NCI-H2196 treated with DMSO at 0.1 percent for 48 hours (cell line): ENCODE measurements around the gene PARP8.

Experiments
- DNase-seq: peaks from one replicate; lab custom pipeline; 2025; ENCODE audit not compliant: unreplicated experiment; lab: John Stamatoyannopoulos, UW

PARP8 gene

GRCh38 chr5:50839472-50839871 lies 173.0 kb downstream of the PARP8 start:
- no peak for DNase-seq

GRCh38 chr5:50843091-50843490 lies 176.7 kb downstream of the PARP8 start:
- DNase-seq, result no peak

GRCh38 chr5:50846261-50846660 lies 179.8 kb downstream of the PARP8 start:
- DNase-seq, result no peak

GRCh38 chr5:50849554-50849953 lies 183.1 kb downstream of the PARP8 start:
- DNase-seq, result no peak

DNA sequence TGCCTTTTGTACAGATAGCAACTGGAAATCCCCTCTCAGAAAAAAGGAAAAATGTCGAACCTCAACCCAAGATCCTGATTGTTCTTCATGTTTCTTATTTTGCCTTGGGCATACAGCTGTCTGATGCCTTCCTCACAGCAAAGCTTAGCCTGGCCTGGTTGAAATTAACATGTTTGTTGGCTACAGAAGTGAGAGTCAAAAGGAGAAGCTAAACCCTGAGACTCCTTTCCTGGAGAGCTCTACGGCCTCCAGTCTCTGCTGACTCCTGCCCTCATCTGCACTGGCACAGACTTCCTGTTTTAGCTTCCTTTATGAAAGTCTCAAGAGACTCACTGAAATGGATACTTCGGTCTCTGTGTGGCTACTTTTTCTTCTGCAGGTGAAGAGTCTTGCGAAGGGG lies 186.7 kb downstream of the PARP8 start:
- DNase-seq, result no peak

- no peak for DNase-seq
Observed at GRCh38 chr5:50854082-50854481, 187.6 kb downstream of the PARP8 start.

- DNase-seq, result no peak
Observed at GRCh38 chr5:50855001-50855400, 188.6 kb downstream of the PARP8 start.

DNA sequence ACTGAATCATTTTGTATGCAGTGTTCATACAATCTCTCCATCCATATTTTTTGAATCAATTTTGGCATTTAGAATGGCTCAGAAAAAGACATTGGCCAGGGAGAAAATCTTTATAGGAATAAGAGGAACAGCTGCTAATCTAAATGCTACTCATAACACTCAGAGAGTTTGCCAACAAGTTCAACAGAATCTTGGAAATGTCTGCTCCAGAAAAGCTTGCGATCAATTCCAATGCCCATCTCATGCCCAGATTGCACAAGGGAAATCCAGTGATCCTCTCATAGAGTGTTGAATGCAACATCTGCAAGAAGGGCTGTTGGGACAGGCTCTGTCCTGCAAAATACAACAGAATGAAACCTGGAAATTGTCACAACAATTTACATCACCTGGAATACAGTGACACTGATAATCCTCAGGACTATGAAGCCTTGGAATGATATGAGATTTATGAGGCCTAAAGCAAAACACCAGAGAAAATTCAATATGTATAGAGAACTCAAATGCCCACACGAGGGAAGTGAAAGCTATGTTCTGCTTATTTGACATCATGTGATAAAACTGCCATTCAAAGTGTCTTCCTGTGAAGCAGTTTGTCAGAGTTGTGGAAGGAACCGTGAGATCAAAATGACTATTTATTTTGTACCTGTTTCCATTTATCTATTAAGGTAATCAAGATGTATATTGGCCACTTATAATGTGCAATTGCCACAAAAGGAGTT lies 190.1 kb downstream of the PARP8 start:
- no peak for DNase-seq

- DNase-seq, result no peak
Observed at GRCh38 chr5:50863534-50864170, 197.2 kb downstream of the PARP8 start.

- DNase-seq, result no peak
Observed at GRCh38 chr5:50864466-50864865, 198.0 kb downstream of the PARP8 start.

DNA sequence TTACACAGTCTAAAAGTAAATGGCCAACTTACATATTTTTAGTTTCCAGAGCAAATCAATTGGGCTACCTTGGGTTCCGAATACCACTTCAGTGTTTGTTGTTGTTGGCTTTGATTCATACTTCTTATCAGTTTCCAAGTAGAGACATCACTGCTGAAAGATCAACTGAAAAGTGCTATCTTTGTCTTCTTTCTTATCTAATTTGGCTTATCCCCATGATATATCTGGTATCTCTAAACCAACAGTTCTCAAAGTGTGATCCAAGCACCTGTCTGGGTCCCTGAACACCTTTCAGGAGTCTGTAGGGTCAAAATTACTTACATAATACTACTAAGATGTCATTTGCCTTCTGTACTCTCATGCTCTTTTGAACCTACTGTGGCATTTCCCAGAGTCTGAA lies 200.0 kb downstream of the PARP8 start:
- no peak for DNase-seq

- no peak for DNase-seq
Observed at GRCh38 chr5:50867140-50867539, 200.7 kb downstream of the PARP8 start.

DNA sequence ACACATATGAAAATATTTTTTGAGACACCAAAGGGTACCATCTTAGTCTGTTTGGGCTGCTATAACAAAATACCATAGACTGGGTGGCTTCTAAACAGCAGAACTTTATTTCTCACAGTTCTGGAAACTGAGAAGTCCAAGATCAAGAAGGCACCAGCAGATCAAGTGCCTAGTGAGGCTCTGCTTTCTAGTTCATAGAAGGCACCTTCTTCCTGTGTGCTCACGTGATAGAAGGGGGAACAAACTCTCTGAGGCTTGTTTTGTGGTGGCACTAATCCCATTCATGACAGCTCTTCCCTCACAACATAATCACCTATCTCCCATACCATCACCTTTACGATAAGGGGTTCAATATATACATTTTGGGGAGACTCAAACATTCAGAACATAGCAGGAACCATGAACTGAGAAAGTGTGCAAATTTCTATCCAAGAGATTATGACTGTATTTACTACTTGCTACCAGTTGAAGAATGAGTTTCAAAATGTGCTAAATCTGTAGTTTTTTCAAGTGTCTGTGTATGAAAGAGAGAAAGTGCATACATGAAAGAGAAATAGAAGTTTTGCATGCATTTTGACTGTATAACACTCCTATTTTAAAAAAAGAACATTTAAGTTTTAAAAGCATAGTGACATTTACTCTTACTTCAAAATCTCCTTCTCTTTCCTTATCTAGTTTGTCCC lies 207.3 kb downstream of the PARP8 start:
- no peak for DNase-seq

GRCh38 chr5:50874306-50875001 lies 208.0 kb downstream of the PARP8 start:
- no peak for DNase-seq

DNA sequence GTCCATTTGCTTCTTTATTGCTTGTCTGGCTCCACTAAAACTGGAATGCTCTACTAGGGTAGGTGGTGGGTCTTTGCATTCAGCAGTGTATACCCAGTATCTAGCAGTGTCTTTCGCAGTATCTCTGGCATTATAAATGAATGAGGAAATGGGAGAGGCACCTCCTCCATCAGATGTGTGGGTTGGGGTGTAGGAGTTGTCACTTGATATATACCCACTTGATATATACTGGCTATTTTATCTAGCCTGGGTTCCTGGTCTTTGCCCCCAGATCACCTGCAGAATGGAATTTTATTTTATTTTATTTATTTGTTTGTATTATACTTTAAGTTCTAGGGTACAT lies 208.5 kb downstream of the PARP8 start:
- DNase-seq, result no peak

GRCh38 chr5:50878470-50878869 lies 212.0 kb downstream of the PARP8 start:
- no peak for DNase-seq

DNA sequence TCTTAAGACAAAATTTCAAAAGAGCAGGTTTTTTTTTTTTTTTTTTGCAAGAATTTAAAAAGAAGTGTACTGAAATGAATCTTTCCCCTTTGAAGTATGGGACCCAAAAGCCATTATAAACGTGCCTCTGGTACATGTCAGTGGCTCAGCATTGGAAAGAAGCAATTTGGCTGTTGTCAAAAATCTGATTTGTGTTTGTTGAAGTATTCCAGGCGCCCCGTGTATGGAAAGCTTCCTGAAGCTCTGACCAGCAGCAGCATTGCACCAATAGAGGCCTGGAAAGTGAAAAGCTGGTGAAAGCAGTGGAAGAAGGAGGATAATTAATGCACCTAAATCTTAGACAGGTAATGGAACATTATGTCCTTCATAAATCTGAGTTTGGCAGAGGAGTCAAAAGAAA lies 215.0 kb downstream of the PARP8 start:
- DNase-seq, result no peak

- no peak for DNase-seq
Observed at GRCh38 chr5:50886657-50887345, 220.4 kb downstream of the PARP8 start.

DNA sequence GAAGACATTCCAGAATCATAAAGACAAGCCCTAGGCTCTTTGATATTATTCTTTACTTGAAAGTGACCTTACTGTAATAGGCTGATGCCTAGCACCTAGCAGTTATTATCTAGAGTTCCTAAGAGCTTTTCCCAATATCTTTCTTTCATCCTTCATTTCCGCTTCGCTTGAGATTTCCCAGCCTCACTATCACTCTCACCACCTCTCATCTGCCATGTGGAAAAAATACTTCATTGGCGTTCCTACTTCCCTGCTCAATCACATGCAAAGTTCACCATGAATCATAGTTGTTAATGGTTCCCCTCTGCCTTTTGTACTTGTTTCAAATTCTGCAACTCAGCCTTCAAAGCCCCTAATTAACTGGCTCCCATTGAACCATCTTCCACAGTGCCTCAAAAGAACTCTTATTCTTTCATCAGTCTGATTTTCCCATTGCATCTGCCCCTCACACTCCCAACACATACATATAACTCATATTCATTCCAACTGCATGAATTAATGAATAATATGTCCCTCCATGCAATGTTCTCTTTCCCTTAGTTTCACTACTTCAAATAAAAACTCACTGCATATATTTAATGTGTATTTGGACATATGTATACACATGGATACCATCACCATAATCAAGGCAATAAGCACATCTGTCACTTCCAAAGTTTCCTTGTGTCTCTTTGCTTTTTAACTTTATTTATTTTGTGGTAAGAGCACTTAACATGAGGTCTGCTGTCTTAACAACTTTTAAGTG lies 221.6 kb downstream of the PARP8 start:
- DNase-seq, result no peak

DNA sequence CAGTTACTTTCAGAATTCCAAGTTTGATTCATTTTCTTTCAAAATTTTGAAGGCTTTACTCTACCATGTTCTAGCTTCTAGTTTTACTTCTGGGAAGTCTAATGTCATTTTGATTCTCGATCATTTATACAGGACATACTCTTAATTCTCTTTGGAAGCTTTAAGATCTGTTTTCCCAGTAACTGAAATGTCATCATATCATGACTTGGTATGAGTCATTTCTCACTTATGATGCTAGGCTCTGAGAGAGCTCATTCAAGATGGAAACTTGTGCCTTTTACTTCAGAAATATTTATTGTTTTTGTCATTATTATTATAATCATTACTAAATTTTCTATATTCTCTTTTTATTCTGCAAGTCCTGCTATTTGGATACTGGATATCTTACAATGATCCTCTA lies 222.3 kb downstream of the PARP8 start:
- DNase-seq, result no peak

- no peak for DNase-seq
Observed at GRCh38 chr5:50889790-50890189, 223.4 kb downstream of the PARP8 start.
